GM12878 (cell line): Measurements from ENCODE around the gene CYTH2. TPM values are rescaled to one million over a fixed set of nuclear protein-coding genes. Genes with fewer than 3 reads are reported as not detected.

Experiments
- CEBPB ChIP-seq, 2 experiments: fragments of 150-350 bp in 1 of 2; IDR thresholded peaks; 2 replicates each; pipeline ENCODE4 v1.6.1; 2012 to 2014; ENCODE audit warnings: low read depth in 2 of 2, low read length in 2 of 2, borderline replicate concordance in 1 of 2, inconsistent platforms in 1 of 2
- CUX1 ChIP-seq: IDR thresholded peaks from 2 replicates; pipeline ENCODE4 v1.6.1; 2012; ENCODE audit warnings: improper control_type of control experiment, low read depth, low read length; ENCODE audit not compliant: insufficient replicate concordance
- ELK1 ChIP-seq: IDR thresholded peaks from 2 replicates; pipeline ENCODE4 v1.6.1; 2012; ENCODE audit warnings: low read depth, low read length, improper control_type of control experiment
- IKZF1 ChIP-seq: fragments of 450-650 bp; conservative IDR thresholded peaks from 2 replicates; pipeline ENCODE4 v1.6.1; 2017; ENCODE audit warnings: antibody characterized with exemption, mild to moderate bottlenecking
- IKZF2 ChIP-seq, 2 experiments: fragments of 450-650 bp; IDR thresholded peaks; 2 replicates each; pipeline ENCODE4 v1.6.1; 2017; ENCODE audit warnings: mild to moderate bottlenecking in 2 of 2, moderate library complexity in 2 of 2
- NFYB ChIP-seq: IDR thresholded peaks from 2 replicates; pipeline ENCODE4 v1.6.1; 2011; ENCODE audit warnings: low read depth, mild to moderate bottlenecking, low read length, improper control_type of control experiment, moderate library complexity; ENCODE audit not compliant: insufficient read depth
- NKRF ChIP-seq: fragments of 450-650 bp; conservative IDR thresholded peaks from 2 replicates; pipeline ENCODE4 v1.6.1; 2017; ENCODE audit warnings: mild to moderate bottlenecking, moderate library complexity
- PKNOX1 ChIP-seq: fragments of 450-650 bp; IDR thresholded peaks from 2 replicates; pipeline ENCODE4 v1.6.1; 2016; ENCODE audit warnings: mild to moderate bottlenecking
- POLR2A ChIP-seq: IDR thresholded peaks from 2 replicates; pipeline ENCODE4 v1.6.1; 2011; ENCODE audit warnings: low read depth, mild to moderate bottlenecking, low read length
- RUNX3 ChIP-seq: IDR thresholded peaks from 2 replicates; pipeline ENCODE4 v1.6.1; 2012; ENCODE audit warnings: low read length, inconsistent platforms
- SPI1 ChIP-seq: IDR thresholded peaks from 2 replicates; pipeline ENCODE4 v1.6.1; 2011; ENCODE audit warnings: low read depth, mild to moderate bottlenecking, low read length, moderate library complexity, borderline replicate concordance; ENCODE audit not compliant: insufficient read depth
- ZBTB40 ChIP-seq: fragments of 450-650 bp; IDR thresholded peaks from 2 replicates; pipeline ENCODE4 v1.6.1; 2016; ENCODE audit warnings: mild to moderate bottlenecking, moderate library complexity, borderline replicate concordance
- ZNF274 ChIP-seq: IDR thresholded peaks from one replicate; pipeline ENCODE4 v1.8.0; 2011; ENCODE audit not compliant: insufficient read length, insufficient read depth
- polyA plus RNA-seq, 11 experiments: library from polyadenylated mRNA; depleted of rRNA in 4 of 11; unstranded in 6 of 11; stranded (reverse) in 5 of 11; fragments of >200 nt; fragmentation: Nextera tagmentation in 4 of 11; fragmentation: Illumina TruSeq in 1 of 11; extraction: Ambion mirVana in 4 of 11; extraction: Trizol in 1 of 11; gene quantifications; 1 replicate in 1 of 11; 2 replicates in 10 of 11; pipeline versions ENCODE4 v1.2.1 to v1.2.3, GENCODE V29; 2011 to 2016; ENCODE audit warnings: inconsistent platforms in 2 of 11, missing spikeins in 2 of 11, low read depth in 1 of 11
- total RNA-seq, 4 experiments: library from RNA; depleted of rRNA in 3 of 4; stranded (reverse); fragments of >200 nt in 3 of 4; fragmentation: Illumina TruSeq in 1 of 4; extraction: Trizol in 1 of 4; gene quantifications; 2 replicates each; pipeline versions ENCODE4 v1.2.1 to v1.2.3, GENCODE V29; 2013 to 2021

Gene CYTH2
- total and polyA plus RNA-seq, 10 of the 15 experiments (the other 5 are each of a cell fraction or from before 2014, with no cell fraction given), result 1.3 to 31.9 (median 22.2) TPM

GRCh38 chr19:48445606-48446481 lies 23.3 kb upstream of the CYTH2 start, which contains the start of gene GRWD1 (continued):
- TF ChIP-seq CUX1 (no peak), ZBTB40 (peak; percentile 92), ZNF274 (no peak), CEBPB (IDR thresholded peaks at IDR 0.05; ENCODE audit: borderline replicate concordance in 1 of 2, low read depth in 2 of 2, low read length in 2 of 2) (no peak), POLR2A (peak; percentile 93), NFYB (0 out of 2 replicates have a peak, but pooled peaks have one; percentile 41), NKRF (peak; percentile 99), RUNX3 (peak; percentile 43), SPI1 (peak; percentile 51), IKZF1 (peak; percentile 95), IKZF2 (IDR thresholded peaks at IDR 0.05) (peak; percentile 21 to 35; a peak in 2 of 4 replicates), PKNOX1 (0 out of 2 replicates have a peak, but pooled peaks have one; percentile 29), ELK1 (0 out of 2 replicates have a peak, but pooled peaks have one; percentile 61)
